Gastrocnemius medialis (tissue), 4 donors: ENCODE measurements around the gene SLC30A7.

ENCODE experiments used
- CTCF ChIP-seq, 5 experiments: fragments of 450-650 bp in 3 of 5; fragments of 200-600 bp in 2 of 5; sonication (generic) in 2 of 5; IDR thresholded peaks in 4 of 5; conservative IDR thresholded peaks in 1 of 5; 1 replicate in 4 of 5; 2 replicates in 1 of 5; pipeline ENCODE4 v1.5.1; 2016 to 2019; ENCODE audit warnings: antibody characterized with exemption in 5 of 5, mild to moderate bottlenecking in 3 of 5, moderate library complexity in 3 of 5
- POLR2A ChIP-seq, 2 donors: fragments of 450-650 bp; IDR thresholded peaks; one replicate each; pipeline ENCODE4 v1.6.1; 2017; ENCODE audit warnings: antibody characterized with exemption in 2 of 2, mild to moderate bottlenecking in 2 of 2, moderate library complexity in 2 of 2

- TF ChIP-seq CTCF (IDR thresholded peaks at IDR 0.05 in 4 of 5, conservative IDR thresholded peaks at IDR 0.05 in 1 of 5), result no peak
- no peak for TF ChIP-seq POLR2A (IDR thresholded peaks at IDR 0.05)
Measured at GRCh38 chr1:101017448-101017847, 121.6 kb downstream of the SLC30A7 start.
